GM15510 (cell line): ENCODE results near the gene MEDAG.

Experiments used
- POLR2A ChIP-seq: IDR thresholded peaks from 3 replicates; pipeline ENCODE4 v1.6.1; 2011; ENCODE audit warnings: borderline replicate concordance; ENCODE audit not compliant: insufficient read length; ENCODE audit errors: extremely low read depth

Gene MEDAG

GRCh38 chr13:30957258-30957943, 51.3 kb downstream of the MEDAG start:
- TF ChIP-seq POLR2A: no peak

GRCh38 chr13:30959678-30960077, 53.6 kb downstream of the MEDAG start:
- no peak for TF ChIP-seq POLR2A

- no peak for TF ChIP-seq POLR2A
Measured at GRCh38 chr13:30963791-30964190, 57.7 kb downstream of the MEDAG start.

- TF ChIP-seq POLR2A: no peak
Measured at GRCh38 chr13:30965380-30965779, 59.3 kb downstream of the MEDAG start.

GRCh38 chr13:30966101-30966500, 60.0 kb downstream of the MEDAG start:
- TF ChIP-seq POLR2A: no peak

- TF ChIP-seq POLR2A: no peak
Measured at GRCh38 chr13:30968846-30969245, 62.8 kb downstream of the MEDAG start.

- TF ChIP-seq POLR2A: no peak
Measured at GRCh38 chr13:30971575-30971974, 65.5 kb downstream of the MEDAG start.

GRCh38 chr13:30972888-30973377, 66.9 kb downstream of the MEDAG start:
- no peak for TF ChIP-seq POLR2A

- TF ChIP-seq POLR2A: no peak
Measured at GRCh38 chr13:30974350-30974749, 68.3 kb downstream of the MEDAG start.
